Liver (tissue), 3 donors: Measurements from ENCODE around the gene POGZ.

Experiments
- ATF3 ChIP-seq: IDR thresholded peaks from 2 replicates; pipeline ENCODE4 v1.6.1; 2016; ENCODE audit warnings: antibody characterized with exemption
- CTCF ChIP-seq: fragments of 150-350 bp; IDR thresholded peaks from 2 replicates; pipeline ENCODE4 v1.5.1; 2017; ENCODE audit warnings: improper control_type of control experiment, low read depth, low read length; ENCODE audit not compliant: missing input control
- EGR1 ChIP-seq, 2 donors: IDR thresholded peaks; 2 replicates each; pipeline ENCODE4 v1.6.1; 2016 to 2018; ENCODE audit warnings: antibody characterized with exemption in 2 of 2, low read depth in 2 of 2
- FOXA2 ChIP-seq: IDR thresholded peaks from 2 replicates; pipeline ENCODE4 v1.6.1; 2016; ENCODE audit warnings: antibody characterized with exemption
- GABPA ChIP-seq, 2 donors: IDR thresholded peaks in 1 of 2; conservative IDR thresholded peaks in 1 of 2; 2 replicates each; pipeline ENCODE4 v1.6.1; 2016; ENCODE audit warnings: antibody characterized with exemption in 2 of 2, mild to moderate bottlenecking in 1 of 2, moderate library complexity in 1 of 2
- HNF4G ChIP-seq: IDR thresholded peaks from 2 replicates; pipeline ENCODE4 v1.6.1; 2016; ENCODE audit warnings: antibody characterized with exemption
- JUND ChIP-seq, 2 donors: IDR thresholded peaks; 2 replicates each; pipeline ENCODE4 v1.6.1; 2016; ENCODE audit warnings: antibody characterized with exemption in 2 of 2
- MAX ChIP-seq: IDR thresholded peaks from 2 replicates; pipeline ENCODE4 v1.6.1; 2016; ENCODE audit warnings: antibody characterized with exemption
- RAD21 ChIP-seq, 2 donors: IDR thresholded peaks; 2 replicates each; pipeline ENCODE4 v1.6.1; 2016; ENCODE audit warnings: antibody characterized with exemption in 2 of 2, mild to moderate bottlenecking in 2 of 2
- REST ChIP-seq: IDR thresholded peaks from 2 replicates; pipeline ENCODE4 v1.6.1; 2016; ENCODE audit warnings: antibody characterized with exemption, mild to moderate bottlenecking
- TAF1 ChIP-seq: conservative IDR thresholded peaks from 2 replicates; pipeline ENCODE4 v1.6.1; 2016; ENCODE audit warnings: antibody characterized with exemption, mild to moderate bottlenecking
- YY1 ChIP-seq: IDR thresholded peaks from 2 replicates; pipeline ENCODE4 v1.6.1; 2016; ENCODE audit warnings: antibody characterized with exemption, mild to moderate bottlenecking
- ZBTB33 ChIP-seq: IDR thresholded peaks from 2 replicates; pipeline ENCODE4 v1.6.1; 2016; ENCODE audit warnings: antibody characterized with exemption
- donor health status: healthy.
- donor health status: healthy.

GRCh38 chr1:151492120-151492519 is 32.8 kb upstream of the POGZ start:
- TF ChIP-seq CTCF: no peak
- no peak for TF ChIP-seq ATF3
- TF ChIP-seq RAD21 (IDR thresholded peaks at IDR 0.05): no peak
- TF ChIP-seq EGR1 (IDR thresholded peaks at IDR 0.05; ENCODE audit: low read depth in 2 of 2): no peak
- no peak for TF ChIP-seq FOXA2
- no peak for TF ChIP-seq TAF1
- no peak for TF ChIP-seq MAX
- TF ChIP-seq YY1: no peak
- TF ChIP-seq GABPA (IDR thresholded peaks at IDR 0.05 in 1 of 2, conservative IDR thresholded peaks at IDR 0.05 in 1 of 2): no peak
- TF ChIP-seq ZBTB33: no peak
- no peak for TF ChIP-seq JUND (IDR thresholded peaks at IDR 0.05)
- TF ChIP-seq REST: no peak
- TF ChIP-seq HNF4G: no peak
